Mammary epithelial cell (primary cell): ENCODE data around the gene CDC25B.

ENCODE experiments used
- EZH2 ChIP-seq: IDR thresholded peaks from 2 replicates; pipeline ENCODE4 v1.6.1; 2012; ENCODE audit warnings: low read length, inconsistent platforms, borderline replicate concordance
- TF ChIP-seq, protein P1 (sequence below), 2 donors: IDR thresholded peaks in 1 of 2; conservative IDR thresholded peaks in 1 of 2; 2 replicates each; pipeline ENCODE4 v1.5.1; 2011 to 2012; ENCODE audit warnings: inconsistent platforms in 2 of 2, low read length in 2 of 2, mild to moderate bottlenecking in 2 of 2, control low read depth in 1 of 2, low read depth in 1 of 2; ENCODE audit not compliant: insufficient read depth in 1 of 2; ENCODE audit errors: extremely low read depth in 1 of 2

GRCh38 chr20:3820901-3821727 is 25.0 kb downstream of the CDC25B start:
- TF ChIP-seq, protein P1, sequence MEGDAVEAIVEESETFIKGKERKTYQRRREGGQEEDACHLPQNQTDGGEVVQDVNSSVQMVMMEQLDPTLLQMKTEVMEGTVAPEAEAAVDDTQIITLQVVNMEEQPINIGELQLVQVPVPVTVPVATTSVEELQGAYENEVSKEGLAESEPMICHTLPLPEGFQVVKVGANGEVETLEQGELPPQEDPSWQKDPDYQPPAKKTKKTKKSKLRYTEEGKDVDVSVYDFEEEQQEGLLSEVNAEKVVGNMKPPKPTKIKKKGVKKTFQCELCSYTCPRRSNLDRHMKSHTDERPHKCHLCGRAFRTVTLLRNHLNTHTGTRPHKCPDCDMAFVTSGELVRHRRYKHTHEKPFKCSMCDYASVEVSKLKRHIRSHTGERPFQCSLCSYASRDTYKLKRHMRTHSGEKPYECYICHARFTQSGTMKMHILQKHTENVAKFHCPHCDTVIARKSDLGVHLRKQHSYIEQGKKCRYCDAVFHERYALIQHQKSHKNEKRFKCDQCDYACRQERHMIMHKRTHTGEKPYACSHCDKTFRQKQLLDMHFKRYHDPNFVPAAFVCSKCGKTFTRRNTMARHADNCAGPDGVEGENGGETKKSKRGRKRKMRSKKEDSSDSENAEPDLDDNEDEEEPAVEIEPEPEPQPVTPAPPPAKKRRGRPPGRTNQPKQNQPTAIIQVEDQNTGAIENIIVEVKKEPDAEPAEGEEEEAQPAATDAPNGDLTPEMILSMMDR (conservative IDR thresholded peaks at IDR 0.05 in 1 of 2, IDR thresholded peaks at IDR 0.05 in 1 of 2; ENCODE audit: extremely low read depth in 1 of 2, insufficient read depth in 1 of 2, low read depth in 1 of 2, low read length in 2 of 2), result no peak
- no peak for TF ChIP-seq EZH2
